ENCODE results near the gene MYPOP.

DNA sequence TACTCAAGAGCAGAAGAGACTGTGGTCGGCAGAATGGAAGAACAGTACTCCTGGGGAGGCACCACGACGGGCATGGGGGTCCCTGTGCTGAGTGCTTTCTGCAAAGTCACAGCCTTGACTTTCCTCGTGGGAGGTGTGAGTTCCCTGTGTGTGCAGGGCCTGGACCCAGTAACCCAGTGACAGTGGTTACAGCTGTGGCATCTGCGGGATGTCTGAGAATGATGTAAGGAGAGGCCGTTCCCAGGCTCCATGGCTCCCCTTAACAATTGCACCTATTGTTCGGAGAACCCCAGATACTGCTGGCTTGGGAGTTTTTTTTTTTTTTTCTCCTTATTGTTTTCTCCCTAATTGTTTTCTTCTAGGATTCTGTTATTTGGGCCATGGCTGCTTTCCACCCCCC, 17.3 kb upstream of the MYPOP start:
- TF ChIP-seq, protein P1, sequence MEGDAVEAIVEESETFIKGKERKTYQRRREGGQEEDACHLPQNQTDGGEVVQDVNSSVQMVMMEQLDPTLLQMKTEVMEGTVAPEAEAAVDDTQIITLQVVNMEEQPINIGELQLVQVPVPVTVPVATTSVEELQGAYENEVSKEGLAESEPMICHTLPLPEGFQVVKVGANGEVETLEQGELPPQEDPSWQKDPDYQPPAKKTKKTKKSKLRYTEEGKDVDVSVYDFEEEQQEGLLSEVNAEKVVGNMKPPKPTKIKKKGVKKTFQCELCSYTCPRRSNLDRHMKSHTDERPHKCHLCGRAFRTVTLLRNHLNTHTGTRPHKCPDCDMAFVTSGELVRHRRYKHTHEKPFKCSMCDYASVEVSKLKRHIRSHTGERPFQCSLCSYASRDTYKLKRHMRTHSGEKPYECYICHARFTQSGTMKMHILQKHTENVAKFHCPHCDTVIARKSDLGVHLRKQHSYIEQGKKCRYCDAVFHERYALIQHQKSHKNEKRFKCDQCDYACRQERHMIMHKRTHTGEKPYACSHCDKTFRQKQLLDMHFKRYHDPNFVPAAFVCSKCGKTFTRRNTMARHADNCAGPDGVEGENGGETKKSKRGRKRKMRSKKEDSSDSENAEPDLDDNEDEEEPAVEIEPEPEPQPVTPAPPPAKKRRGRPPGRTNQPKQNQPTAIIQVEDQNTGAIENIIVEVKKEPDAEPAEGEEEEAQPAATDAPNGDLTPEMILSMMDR (conservative IDR thresholded peaks at IDR 0.05; ENCODE audit: low read depth, low read length) = no peak
- TF ChIP-seq EZH2 (IDR thresholded peaks at IDR 0.05; ENCODE audit: low read length, unreplicated experiment) (no peak), EZH2phosphoT487 (IDR thresholded peaks at IDR 0.05; ENCODE audit: borderline replicate concordance, low read length) (no peak)
